Liver (tissue), 3 donors: ENCODE results near the gene VGLL4.

ENCODE experiments used
- JUND ChIP-seq, 2 donors: IDR thresholded peaks; 2 replicates each; pipeline ENCODE4 v1.6.1; 2016; ENCODE audit warnings: antibody characterized with exemption in 2 of 2
- YY1 ChIP-seq: IDR thresholded peaks from 2 replicates; pipeline ENCODE4 v1.6.1; 2016; ENCODE audit warnings: antibody characterized with exemption, mild to moderate bottlenecking
- TF ChIP-seq, protein P1 (sequence below): fragments of 150-350 bp; IDR thresholded peaks from 2 replicates; pipeline ENCODE4 v1.5.1; 2017; ENCODE audit warnings: improper control_type of control experiment, low read depth, low read length; ENCODE audit not compliant: missing input control
- TF ChIP-seq, protein P2 (sequence below): IDR thresholded peaks from 2 replicates; pipeline ENCODE4 v1.6.1; 2016; ENCODE audit warnings: antibody characterized with exemption
- donor health status: healthy.
- donor health status: healthy.

DNA sequence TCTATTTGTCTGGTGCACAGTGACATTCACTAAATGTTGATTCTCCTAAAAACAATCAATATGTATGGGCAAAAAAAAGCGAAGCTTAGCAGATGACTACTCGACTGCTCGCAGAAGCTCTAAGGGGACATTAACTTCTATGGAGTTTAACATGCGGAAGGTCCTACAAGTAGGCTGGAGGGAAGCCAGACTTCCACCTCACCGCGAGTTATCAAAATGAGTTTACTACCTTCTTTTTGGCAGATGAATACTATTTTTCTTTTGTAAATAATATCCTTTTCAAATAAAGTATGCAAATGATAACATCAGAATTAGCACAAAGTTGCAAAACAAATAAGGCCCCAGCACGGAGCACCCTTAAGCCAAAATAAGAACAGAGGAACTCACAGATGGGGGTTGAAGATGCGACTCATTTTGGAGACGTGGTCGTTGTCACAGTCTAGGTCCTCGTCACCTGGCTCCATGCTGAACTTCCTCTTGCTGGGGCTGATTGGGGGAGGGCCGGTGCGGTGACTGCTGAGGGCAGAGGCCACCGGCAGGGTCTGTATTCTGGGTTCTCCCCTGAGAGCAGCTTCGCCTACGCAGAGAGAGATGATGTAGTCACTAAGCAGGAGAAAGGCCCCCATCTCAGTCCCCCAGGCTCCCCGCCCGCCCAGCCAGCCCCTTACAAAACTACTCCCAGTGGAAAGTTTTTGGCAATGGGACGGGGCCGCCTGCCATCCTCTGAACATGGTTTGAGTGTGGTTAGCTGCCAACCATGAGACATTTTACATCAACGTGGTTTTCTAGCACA lies 42.1 kb downstream of the VGLL4 start:
- TF ChIP-seq, protein P1, sequence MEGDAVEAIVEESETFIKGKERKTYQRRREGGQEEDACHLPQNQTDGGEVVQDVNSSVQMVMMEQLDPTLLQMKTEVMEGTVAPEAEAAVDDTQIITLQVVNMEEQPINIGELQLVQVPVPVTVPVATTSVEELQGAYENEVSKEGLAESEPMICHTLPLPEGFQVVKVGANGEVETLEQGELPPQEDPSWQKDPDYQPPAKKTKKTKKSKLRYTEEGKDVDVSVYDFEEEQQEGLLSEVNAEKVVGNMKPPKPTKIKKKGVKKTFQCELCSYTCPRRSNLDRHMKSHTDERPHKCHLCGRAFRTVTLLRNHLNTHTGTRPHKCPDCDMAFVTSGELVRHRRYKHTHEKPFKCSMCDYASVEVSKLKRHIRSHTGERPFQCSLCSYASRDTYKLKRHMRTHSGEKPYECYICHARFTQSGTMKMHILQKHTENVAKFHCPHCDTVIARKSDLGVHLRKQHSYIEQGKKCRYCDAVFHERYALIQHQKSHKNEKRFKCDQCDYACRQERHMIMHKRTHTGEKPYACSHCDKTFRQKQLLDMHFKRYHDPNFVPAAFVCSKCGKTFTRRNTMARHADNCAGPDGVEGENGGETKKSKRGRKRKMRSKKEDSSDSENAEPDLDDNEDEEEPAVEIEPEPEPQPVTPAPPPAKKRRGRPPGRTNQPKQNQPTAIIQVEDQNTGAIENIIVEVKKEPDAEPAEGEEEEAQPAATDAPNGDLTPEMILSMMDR = no peak
- TF ChIP-seq, protein P2, sequence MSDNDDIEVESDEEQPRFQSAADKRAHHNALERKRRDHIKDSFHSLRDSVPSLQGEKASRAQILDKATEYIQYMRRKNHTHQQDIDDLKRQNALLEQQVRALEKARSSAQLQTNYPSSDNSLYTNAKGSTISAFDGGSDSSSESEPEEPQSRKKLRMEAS = no peak
- no peak for TF ChIP-seq YY1
- TF ChIP-seq JUND (IDR thresholded peaks at IDR 0.05) = no peak
